Activated T-cell treated with anti-CD3 and anti-CD28 coated beads for 1 hour (primary cell): ENCODE measurements around the gene FANCD2OS.
"Not testable (repeated sequence)": the region's sequence is repeated elsewhere in the genome, so short reads cannot be mapped to it uniquely, and the experiment has no call there.

Source experiments
- DNase-seq: peaks from one replicate; pipeline ENCODE4 v3.0.0-alpha.2; 2020; ENCODE audit warnings: low read depth

Gene FANCD2OS

GRCh38 chr3:10091387-10091786, 16.7 kb downstream of the FANCD2OS start:
- DNase-seq = not testable (repeated sequence)

- DNase-seq = not testable (repeated sequence)
Observed at GRCh38 chr3:10090774-10091173, 17.3 kb downstream of the FANCD2OS start.

GRCh38 chr3:10090179-10090578, 17.9 kb downstream of the FANCD2OS start:
- DNase-seq = no peak

GRCh38 chr3:10088256-10088655, 19.8 kb downstream of the FANCD2OS start:
- no peak for DNase-seq

GRCh38 chr3:10085738-10086137, 22.3 kb downstream of the FANCD2OS start:
- no peak for DNase-seq

- DNase-seq = no peak
Observed at GRCh38 chr3:10081871-10082270, 26.2 kb downstream of the FANCD2OS start.

- DNase-seq = no peak
Observed at GRCh38 chr3:10074666-10075065, 33.4 kb downstream of the FANCD2OS start.

GRCh38 chr3:10070077-10070476, 38.0 kb downstream of the FANCD2OS start:
- not testable (repeated sequence) for DNase-seq

GRCh38 chr3:10055097-10055496, 53.0 kb downstream of the FANCD2OS start:
- no peak for DNase-seq
